WERI-Rb-1 (cell line): Measurements from ENCODE around the gene ENPP6.
A peak's percentile ranks its signal among the peaks of the same experiment; 100 is the strongest.

Experiments
- DNase-seq: peaks from one replicate; pipeline ENCODE4 v3.0.0-alpha.2; 2020
- H3K27ac ChIP-seq: fragments of 250-450 bp; sonication (Bioruptor Pico); 2 replicates; pipeline ENCODE4 v1.5.1; 2020; ENCODE audit warnings: mild to moderate bottlenecking, moderate library complexity
- H3K27me3 ChIP-seq: fragments of 250-450 bp; sonication (Bioruptor Pico); 2 replicates; pipeline ENCODE4 v1.5.1; 2021; ENCODE audit warnings: mild to moderate bottlenecking, low read depth, moderate library complexity; ENCODE audit not compliant: insufficient read depth, severe bottlenecking
- H3K36me3 ChIP-seq: fragments of 250-450 bp; sonication (Bioruptor Pico); 2 replicates; pipeline ENCODE4 v1.5.1; 2020; ENCODE audit warnings: mild to moderate bottlenecking, moderate library complexity
- H3K4me3 ChIP-seq: 2 replicates; pipeline ENCODE4 v1.5.1; 2011; ENCODE audit warnings: low read depth, mild to moderate bottlenecking, control low read depth, low read length
- H3K9me3 ChIP-seq: fragments of 250-450 bp; sonication (Bioruptor Pico); 2 replicates; pipeline ENCODE4 v1.5.1; 2021; ENCODE audit warnings: mild to moderate bottlenecking, moderate library complexity; ENCODE audit not compliant: severe bottlenecking
- CTCF ChIP-seq: IDR thresholded peaks from 2 replicates; pipeline ENCODE4 v1.5.1; 2011; ENCODE audit warnings: low read depth, mild to moderate bottlenecking, control low read depth, inconsistent platforms, low read length

ENPP6 gene

GRCh38 chr4:184167576-184167975 lies 50.1 kb downstream of the ENPP6 start:
- no peaks in the 10 kb centered on the region for H3K27me3 ChIP-seq
- peak; percentile 86 for DNase-seq
- no peaks in the 10 kb centered on the region for H3K9me3 ChIP-seq
- TF ChIP-seq CTCF = no peak
- H3K27ac ChIP-seq = no peak overlapping the region
- H3K36me3 ChIP-seq = no peaks in the 10 kb centered on the region
- H3K4me3 ChIP-seq = peak overlapping the region; percentile 41; the same call in 1 of the 2 replicates

- no peak overlapping the region for H3K4me3 ChIP-seq
- H3K9me3 ChIP-seq = no peaks in the 10 kb centered on the region
- no peak for DNase-seq
- H3K36me3 ChIP-seq = no peaks in the 10 kb centered on the region
- H3K27ac ChIP-seq = no peak overlapping the region
- no peaks in the 10 kb centered on the region for H3K27me3 ChIP-seq
- TF ChIP-seq CTCF = no peak
These were observed 50.9 kb downstream of the ENPP6 start for GRCh38 chr4:184166736-184167135.

GRCh38 chr4:184165291-184165690 lies 52.4 kb downstream of the ENPP6 start:
- Histone ChIP-seq H3K36me3 (no peaks in the 10 kb centered on the region), H3K27me3 (no peaks in the 10 kb centered on the region), H3K9me3 (no peaks in the 10 kb centered on the region), H3K4me3 (no peak overlapping the region), H3K27ac (no peak overlapping the region)
- peak; percentile 54 for DNase-seq
- TF ChIP-seq CTCF = no peak

GRCh38 chr4:184163813-184164212 lies 53.9 kb downstream of the ENPP6 start:
- Histone ChIP-seq H3K27me3 (no peaks in the 10 kb centered on the region), H3K9me3 (no peaks in the 10 kb centered on the region), H3K36me3 (no peaks in the 10 kb centered on the region), H3K4me3 (no peak overlapping the region), H3K27ac (no peak overlapping the region)
- TF ChIP-seq CTCF = peak; percentile 95
- DNase-seq = peak; percentile 88

- no peak for DNase-seq
- no peak overlapping the region for H3K27ac ChIP-seq
These were observed 55.1 kb downstream of the ENPP6 start for GRCh38 chr4:184162596-184162995.

More at GRCh38 chr4:184162596-184162995, 55.1 kb downstream of the ENPP6 start:
- no peaks in the 10 kb centered on the region for H3K9me3 ChIP-seq
- H3K4me3 ChIP-seq = no peak overlapping the region
- no peak for TF ChIP-seq CTCF
- H3K27me3 ChIP-seq = no peaks in the 10 kb centered on the region
- H3K36me3 ChIP-seq = no peaks in the 10 kb centered on the region
